DMS 273 (cell line): ENCODE measurements around the gene BOC.

Source experiments
- DNase-seq: peaks from one replicate; lab custom pipeline; 2025; ENCODE audit not compliant: unreplicated experiment; lab: John Stamatoyannopoulos, UW

BOC gene

GRCh38 chr3:113247068-113247467 lies 35.7 kb downstream of the BOC start:
- no peak for DNase-seq

GRCh38 chr3:113247675-113248458 lies 36.5 kb downstream of the BOC start:
- no peak for DNase-seq

- DNase-seq = peak; percentile 83
Observed at GRCh38 chr3:113249111-113249510, 37.8 kb downstream of the BOC start.

GRCh38 chr3:113249601-113250000 lies 38.2 kb downstream of the BOC start:
- no peak for DNase-seq

GRCh38 chr3:113250566-113250965 lies 39.2 kb downstream of the BOC start:
- no peak for DNase-seq

GRCh38 chr3:113251817-113252216 lies 40.5 kb downstream of the BOC start:
- no peak for DNase-seq

GRCh38 chr3:113252553-113252952 lies 41.2 kb downstream of the BOC start:
- no peak for DNase-seq

GRCh38 chr3:113253702-113254101 lies 42.3 kb downstream of the BOC start:
- no peak for DNase-seq

- DNase-seq = no peak
Observed at GRCh38 chr3:113254171-113254947, 43.0 kb downstream of the BOC start.

GRCh38 chr3:113255100-113255853 lies 43.9 kb downstream of the BOC start:
- DNase-seq = no peak

GRCh38 chr3:113255854-113256615 lies 44.7 kb downstream of the BOC start:
- peak; percentile 36 for DNase-seq

GRCh38 chr3:113258361-113258760 lies 47.0 kb downstream of the BOC start:
- DNase-seq = no peak

- no peak for DNase-seq
Observed at GRCh38 chr3:113259196-113259595, 47.8 kb downstream of the BOC start.

- DNase-seq = no peak
Observed at GRCh38 chr3:113261063-113261625, 49.8 kb downstream of the BOC start.

GRCh38 chr3:113261626-113262303 lies 50.4 kb downstream of the BOC start:
- DNase-seq = no peak

- no peak for DNase-seq
Observed at GRCh38 chr3:113262304-113262665, 50.9 kb downstream of the BOC start.

- DNase-seq = peak; percentile 66
Observed at GRCh38 chr3:113263020-113263419, 51.7 kb downstream of the BOC start.

GRCh38 chr3:113263778-113264177 lies 52.4 kb downstream of the BOC start:
- peak; percentile 61 for DNase-seq

GRCh38 chr3:113264283-113265131 lies 53.1 kb downstream of the BOC start:
- DNase-seq = peak; percentile 93
